Kidney capillary endothelial cell (primary cell): ENCODE data around the gene CNGA1.
"Not testable (repeated sequence)": the region's sequence is repeated elsewhere in the genome, so short reads cannot be mapped to it uniquely, and the experiment has no call there.

Experiments
- DNase-seq: peaks from one replicate; pipeline ENCODE4 v3.0.0-alpha.2; 2018; ENCODE audit warnings: low spot score

The CNGA1 gene

DNA sequence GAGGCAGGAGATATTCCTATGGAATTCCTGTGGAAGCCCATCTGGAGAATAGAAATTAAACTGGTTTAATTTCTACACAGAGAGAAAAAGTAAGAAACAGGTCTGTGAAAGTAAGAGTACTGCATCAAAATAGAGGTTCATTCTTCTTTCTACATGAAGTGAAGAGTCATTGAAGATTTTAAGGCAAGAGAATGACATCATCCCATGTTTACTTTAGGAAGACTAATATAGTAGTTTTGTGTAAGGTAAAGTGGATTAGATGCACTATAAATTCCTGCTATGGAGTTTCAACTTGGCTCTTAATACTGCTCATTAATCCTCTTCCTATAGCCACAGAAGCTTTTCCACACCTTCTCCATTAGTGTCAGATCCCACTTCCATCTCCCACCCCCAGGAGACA, 47.6 kb downstream of the CNGA1 start:
- DNase-seq, result no peak

DNA sequence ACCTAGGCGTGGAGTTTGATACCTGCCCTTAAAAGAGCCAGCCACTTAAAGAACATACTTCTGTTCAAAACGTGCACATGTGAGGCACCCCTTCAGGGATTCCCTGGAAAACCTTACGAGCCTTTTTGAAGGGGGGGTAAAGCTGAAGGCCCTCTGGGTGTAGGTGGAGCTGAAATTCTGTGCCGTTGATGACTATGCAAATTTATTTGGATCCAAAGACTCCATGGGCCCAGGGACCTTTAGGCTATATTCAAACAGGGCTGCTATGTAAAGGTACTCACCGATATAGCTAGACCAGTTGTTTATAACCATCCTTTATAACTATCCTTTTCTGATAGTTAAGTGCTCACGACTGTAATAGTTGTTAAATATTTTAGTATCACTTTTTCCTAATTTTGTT, 61.8 kb downstream of the CNGA1 start:
- no peak for DNase-seq

DNA sequence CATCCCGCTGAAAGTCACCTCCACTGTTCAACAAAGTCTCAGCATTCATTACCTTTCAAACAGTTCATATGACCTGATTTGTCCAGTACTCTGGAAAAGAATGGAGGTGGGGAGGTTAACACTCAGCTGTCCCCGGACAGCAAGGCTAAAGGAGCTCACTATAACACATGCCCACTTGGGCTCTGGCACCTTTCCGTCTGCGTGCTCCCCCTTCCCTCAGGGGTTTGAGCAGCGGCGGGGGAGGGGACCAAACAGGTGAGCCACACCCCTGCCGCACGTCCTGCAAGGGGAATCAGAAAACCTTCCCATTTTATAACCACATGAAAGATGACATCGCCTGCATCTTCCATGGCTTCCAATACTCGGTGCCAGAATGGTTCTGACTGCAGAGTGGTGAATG, 62.2 kb downstream of the CNGA1 start:
- no peak for DNase-seq

DNA sequence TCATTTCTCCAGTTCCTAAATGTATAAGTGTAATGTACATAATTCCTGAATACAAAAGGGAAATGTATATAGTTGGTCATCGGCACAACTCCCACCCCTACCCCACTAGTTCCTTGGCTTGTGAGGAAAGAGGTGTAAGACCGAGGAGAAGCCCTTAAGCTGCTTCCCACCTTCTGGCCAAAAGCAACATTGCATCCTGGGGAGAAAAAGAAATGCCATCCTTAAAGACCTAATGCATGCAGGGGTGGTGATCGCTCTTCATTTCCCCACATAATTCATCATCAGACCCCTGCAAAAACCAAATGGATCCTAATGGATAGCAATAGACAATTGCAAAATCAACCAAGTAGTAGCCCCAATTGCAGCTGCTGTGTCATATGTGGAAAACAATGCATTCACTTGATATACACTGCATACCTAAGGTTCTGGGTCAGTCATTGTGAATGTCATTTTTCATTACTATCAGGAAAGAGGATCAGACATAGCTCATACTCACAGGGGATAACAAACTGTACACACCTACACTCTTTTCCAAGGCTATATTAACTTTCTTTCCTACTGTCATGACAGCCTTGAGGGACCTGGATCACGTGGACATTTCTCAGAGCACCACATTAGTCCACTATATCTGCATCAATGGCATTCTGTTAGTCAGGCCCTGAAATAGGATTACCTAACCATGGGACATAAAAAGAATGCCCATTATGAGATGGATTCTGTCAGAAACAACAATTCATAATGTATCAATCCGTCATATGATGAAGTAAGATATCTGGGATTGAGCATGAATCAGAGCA, 70.4 kb downstream of the CNGA1 start:
- DNase-seq, result no peak

DNA sequence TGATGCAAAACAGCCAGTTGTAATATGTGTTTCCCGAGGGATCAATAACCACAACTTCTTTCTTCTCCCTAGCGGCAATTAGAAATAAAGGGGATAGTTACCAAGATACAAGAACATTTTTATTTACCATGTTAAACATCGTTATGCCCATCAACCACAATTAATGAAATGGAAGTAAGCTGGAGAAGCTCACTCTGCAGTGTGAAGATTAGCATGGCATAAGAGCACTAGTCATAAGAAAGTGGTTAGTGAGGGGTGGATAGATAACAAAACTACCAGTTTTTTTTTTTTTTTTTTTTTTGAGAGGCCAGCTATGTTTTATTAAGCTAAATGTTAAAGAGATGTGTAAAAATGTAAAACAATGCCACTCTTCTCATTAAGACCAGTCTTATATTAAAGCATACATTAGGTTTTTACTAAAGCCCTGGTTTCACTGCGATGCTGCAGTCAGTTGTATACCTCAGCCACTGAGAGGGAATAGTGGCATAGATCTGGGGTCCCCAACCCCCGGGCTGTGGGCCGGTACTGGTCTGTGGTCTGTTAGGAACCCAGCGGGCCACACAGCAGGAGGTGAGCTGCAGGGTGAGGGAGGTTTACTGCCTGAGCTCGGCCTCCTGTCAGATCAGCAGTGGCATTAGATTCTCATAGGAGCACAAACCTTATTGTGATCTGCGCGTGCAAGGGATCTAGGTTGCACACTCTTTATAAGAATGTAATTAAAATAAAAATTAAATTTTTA, 74.2 kb downstream of the CNGA1 start:
- DNase-seq, result no peak

DNA sequence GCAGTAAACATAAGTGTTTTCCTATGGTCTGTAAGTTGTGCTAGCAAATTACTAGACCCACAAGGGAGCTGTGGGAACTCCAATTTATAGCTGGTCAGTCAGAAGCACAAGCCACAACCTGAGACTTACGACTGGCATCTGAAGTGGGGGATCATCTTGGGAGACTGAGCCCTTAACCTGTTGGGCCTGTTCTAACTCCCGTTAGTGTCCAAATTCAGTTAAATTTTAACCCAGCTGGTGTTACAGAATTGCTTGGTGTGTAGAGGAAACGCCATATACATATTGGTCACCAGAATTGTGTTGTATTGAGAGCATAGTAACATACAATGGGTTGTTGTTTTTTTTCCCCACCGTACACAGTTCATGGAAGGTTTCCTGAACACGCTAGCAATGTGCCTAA, 77.0 kb downstream of the CNGA1 start:
- DNase-seq, result no peak

DNA sequence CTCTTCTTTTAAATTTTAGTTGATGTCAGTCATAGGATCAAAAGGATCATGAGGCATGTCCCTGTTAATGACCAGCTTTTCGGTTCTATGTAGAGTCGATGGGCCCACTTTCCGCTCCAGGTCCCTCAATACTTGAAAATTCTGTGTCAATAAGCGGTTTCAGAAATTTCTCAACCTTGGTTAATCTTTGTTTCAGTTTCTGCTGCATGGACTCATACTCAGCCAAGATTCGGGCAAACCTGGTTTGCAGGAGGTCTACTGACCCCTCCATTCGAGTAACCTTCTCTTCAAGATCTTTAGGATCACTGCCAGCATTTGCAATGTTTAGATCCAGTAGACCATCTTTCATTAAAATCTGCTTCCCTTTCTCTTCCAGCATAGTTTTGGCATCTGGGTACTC, 80.1 kb downstream of the CNGA1 start:
- no peak for DNase-seq

DNA sequence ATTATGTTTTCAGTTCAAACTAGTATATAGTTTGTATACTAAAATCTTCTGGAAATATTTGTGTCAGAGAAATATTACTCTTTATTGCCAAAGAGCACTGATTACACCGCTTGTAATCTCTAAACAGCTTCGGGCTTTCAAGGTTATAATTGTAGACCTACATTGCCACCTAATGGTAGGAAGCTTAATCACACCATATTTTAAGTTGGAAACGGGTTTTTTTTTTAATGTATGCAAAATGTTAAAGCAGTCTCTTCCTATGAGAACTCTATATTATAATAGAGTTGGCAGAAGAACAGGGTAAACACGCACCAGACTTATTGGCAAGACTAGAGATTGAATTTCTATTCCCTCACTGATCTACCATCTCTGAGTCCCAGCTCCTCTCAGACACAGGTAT, 82.6 kb downstream of the CNGA1 start:
- DNase-seq, result peak; percentile 59

DNA sequence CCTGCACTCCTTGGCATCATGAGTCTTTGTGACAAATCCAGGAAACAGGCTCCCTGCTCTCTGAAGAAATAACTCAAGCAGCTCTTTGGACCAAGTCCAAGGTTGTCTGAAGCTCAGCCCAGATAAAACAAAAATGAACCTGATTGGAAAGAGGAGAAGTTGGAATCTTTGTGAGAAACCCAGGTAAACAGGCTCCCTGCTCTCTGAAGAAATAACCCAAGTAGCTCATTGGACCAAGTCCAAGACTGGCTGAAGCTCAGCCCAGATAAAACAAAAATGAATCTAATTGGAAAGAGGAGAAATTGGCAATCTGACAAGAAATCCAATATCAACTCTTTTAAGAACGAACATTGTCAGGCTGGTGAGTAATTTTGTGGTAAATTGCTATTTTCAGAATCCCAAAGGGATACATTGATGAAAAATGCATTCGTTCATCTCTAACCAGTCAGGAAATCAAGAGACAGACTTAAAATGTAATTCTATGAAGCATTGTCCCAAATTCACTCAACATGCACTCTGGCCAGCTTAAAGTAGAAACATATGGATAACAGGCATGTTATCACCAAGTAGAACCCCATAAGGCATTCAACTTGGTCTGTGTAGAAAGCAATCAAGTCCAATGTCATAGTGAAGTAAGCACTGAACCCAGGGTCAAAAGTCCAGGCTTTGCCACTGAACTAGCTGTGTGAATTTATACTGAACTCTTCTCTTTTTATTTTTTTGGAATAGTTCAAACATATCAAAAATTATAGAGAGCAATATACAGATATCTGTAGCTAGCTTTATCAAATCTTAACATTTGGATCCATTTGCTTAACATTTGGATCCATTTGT, 85.3 kb downstream of the CNGA1 start:
- no peak for DNase-seq

DNA sequence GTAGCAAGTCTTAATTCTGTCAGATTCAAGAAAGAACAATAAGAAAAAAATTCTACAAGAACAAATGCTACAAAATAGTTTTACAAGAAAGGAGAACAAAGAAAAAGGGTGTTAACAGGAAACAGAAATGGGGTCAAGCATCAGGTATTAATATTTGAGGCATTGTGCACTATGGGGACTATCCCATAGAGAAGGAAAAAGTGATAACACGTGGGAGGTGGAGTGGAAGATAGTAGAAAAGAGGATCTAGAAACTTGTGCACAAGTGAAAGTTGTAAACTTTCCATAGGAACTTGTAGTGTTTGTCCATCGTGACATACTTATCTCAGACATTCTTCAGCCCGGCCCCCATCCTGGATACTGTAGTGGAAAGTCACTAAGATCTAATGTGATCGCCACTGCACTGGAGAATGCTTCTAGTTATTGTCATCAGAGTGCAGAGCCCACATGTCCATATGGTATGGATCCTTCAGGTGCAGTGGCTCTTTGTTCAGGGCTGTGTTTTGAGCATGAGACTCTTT, 86.7 kb downstream of the CNGA1 start:
- DNase-seq, result no peak

DNA sequence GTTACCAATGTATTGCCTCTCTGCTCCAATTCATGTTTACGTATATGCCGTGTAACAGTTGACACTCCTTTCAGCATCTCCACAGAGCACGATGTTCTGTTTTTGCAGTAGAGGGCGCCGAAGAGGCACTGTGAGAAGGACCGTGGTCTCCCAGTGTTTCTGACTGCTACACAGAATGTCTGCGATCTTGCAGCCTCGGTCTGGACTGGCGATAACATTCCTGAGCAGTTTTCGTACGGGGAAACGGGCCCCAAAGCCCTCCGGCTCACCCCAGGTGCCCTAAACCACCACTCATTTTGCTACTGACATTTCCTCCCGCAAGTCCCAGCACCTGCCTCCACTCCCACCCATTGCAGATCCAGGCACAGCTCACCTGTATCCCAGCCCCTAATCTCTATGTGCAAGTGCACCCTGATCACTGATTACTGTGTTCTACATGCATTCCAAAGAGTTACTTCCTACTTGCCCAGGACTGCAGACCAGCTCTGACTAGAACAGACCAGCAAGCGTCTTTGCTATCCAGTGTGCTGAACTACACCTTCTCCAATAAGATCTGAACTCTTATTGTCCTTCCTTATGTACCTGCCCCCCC, 89.7 kb downstream of the CNGA1 start:
- DNase-seq, result peak; percentile 53

DNA sequence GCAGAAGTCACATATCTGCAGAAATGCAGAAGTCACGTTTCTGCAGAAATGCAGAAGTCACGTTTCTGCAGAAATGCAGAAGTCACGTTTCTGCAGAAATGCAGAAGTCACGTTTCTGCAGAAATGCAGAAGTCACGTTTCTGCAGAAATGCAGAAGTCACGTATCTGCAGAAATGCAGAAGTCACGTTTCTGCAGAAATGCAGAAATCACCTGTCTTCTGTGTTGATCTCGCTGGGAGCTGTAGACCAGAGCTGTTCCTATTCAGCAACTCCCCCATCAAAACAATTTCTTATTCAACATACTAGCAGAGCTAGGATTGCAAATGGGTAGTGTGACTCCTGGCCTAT, 93.2 kb downstream of the CNGA1 start:
- DNase-seq, result not testable (repeated sequence)

DNA sequence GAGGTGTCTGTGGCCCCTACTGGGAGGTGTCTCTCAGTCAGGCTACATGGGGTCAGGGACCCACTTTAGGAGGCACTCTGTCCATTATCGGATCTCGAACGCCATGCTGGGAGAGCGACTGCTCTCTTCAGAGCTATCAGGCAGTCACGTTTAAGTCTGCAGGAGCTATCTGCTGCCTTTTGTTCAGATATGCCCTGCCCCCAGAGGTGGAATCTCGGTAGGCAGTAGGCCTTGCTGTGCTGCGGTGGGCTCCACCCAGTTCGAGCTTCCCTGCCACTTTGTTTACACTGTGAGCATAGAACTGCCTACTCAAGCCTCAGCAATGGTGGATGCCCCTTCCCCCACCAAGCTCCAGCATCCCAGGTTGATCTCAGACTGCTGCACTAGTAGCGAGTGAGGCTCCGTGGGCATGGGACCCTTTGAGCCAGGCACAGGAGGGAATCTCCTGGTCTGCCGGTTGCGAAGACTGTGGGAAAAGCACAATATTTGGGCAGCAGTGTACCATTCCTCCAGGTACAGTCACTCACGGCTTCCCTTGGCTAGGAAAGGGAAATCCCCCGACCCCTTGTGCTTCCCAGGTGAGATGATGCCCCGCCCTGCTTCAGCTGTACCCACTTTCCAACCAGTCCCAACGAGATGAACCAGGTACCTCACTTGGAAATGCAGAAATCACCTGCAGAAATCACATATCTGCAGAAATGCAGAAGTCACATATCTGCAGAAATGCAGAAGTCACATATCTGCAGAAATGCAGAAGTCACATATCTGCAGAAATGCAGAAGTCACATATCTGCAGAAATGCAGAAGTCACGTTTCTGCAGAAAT, 93.8 kb downstream of the CNGA1 start:
- DNase-seq, result not testable (repeated sequence)

DNA sequence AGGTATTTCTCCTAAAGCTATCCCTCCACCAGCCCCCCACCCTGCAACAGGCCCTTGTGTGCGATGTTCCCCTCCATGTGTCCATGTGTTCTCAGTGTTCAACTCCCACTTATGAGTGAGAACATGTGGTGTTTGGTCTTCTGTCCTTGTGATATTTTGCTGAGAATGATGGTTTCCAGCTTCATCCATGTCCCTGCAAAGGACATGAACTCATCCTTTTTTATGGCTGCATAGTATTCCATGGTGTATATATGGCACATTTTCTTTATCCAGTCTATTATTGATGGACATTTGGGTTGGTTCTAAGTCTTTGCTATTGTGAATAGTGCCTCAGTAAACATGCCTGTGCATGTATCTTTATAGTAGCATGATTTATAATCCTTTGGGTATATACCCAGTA, 99.3 kb downstream of the CNGA1 start:
- DNase-seq, result not testable (repeated sequence)

DNA sequence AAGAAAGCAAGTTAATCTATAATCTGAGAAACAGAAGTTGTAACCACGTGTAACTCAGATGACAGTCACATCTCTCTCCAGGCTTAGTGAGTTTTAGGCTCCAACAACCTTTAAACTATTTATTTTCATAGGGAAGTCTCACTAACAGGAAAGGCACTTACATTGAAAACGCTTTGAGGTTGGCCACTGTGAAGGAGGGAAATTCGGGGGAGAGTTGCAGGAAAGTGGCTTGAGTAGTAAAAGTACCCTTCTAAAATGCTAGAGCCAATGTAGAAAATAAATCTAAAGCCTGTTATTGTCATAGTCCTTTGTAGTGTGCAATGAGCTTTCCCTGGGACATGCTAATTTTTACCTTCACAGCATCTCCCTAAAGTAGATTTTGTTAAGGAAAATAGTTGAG, 101.1 kb downstream of the CNGA1 start:
- DNase-seq, result no peak

DNA sequence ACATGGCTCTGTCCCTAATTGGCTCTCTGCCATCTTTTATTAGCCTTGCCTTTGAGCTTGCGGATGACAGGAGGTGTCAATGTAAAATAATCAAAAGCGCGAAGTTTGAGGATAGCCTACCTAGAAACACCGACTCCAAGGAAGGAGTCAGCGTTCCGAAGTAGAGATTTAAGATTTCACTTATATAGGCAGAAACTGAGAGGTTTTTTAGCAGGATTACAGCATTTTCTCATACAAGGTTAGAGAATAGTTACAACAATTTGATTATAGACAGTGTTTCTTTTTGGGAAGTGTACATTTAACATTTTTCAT, 101.6 kb downstream of the CNGA1 start:
- DNase-seq, result no peak

DNA sequence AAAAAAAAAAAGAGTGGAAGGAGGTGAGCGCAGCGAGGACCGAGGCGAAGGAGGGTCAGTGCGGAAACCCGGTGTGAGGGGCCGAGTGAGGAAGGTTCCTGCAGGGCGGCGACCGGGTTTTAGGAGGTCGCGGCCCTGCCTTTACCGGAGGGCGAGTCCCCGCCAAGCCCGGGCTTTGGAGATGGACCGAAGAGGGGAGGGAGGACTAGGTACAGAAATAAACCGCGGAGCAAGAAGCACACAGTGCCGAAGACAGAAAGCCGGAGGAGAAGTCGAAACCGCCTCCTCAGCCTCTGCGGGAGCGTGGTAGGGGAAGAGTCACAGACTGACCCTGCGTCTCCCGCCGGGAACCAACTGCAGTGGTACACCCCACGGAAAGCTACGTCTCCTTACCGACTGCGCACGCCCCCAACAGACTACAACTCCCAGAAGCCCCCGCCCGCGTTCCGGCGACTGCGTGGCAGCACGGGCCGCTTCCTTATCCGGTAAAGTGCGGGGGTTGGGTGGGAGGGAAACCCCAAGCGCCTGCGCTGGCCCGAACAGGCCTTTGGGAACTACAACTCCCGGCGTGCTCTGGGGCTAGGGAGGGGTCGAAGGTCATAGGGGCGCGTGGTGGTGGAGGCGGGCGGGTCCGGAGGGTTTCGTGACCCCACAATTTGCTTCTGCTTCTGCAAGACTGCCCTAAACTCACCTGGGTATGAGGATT, 102.1 kb downstream of the CNGA1 start, which contains the start of gene NFXL1:
Gene NFXL1, minus strand, starts transcription at position 364 of the 706 bp plus-strand sequence. CDS start 380 bp downstream, outside the sequence.
- DNase-seq, result peak; percentile 87

DNA sequence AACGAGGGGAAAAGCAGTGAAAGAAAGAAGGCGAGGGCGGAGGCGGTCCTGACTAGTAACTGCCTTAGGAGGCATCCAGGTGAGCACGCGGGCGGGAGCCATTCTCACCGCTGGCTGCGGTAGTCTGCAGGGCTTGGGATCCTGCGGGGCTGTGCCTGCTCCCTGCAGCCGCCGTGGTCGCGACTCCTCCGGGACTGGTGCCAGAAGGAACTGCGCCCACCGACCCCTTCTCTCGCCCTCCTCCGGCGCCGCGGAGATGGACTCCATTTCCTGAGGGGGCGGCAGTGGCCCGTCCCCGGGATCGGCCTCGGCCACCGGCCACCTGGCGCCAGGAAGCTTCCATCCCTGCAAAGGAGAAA, 102.6 kb downstream of the CNGA1 start:
- no peak for DNase-seq

DNA sequence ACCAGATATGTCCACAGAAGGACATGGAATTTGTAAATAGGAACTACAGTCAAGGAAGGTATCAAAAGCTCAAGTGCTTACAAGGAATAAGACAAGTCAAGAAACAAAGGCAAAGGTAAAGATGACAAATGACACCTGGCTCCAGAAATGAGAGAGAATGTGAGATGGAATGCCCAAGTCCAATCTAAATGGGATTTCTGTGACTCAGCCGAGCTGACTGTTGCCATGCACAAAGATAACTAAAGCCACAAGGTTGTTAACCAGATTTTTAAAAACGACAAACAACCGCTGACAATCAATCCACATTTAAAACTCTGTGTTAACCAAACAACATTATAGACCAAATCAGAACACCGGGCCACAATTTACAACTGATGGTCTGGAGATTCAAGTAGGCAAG, 103.2 kb downstream of the CNGA1 start:
- no peak for DNase-seq

DNA sequence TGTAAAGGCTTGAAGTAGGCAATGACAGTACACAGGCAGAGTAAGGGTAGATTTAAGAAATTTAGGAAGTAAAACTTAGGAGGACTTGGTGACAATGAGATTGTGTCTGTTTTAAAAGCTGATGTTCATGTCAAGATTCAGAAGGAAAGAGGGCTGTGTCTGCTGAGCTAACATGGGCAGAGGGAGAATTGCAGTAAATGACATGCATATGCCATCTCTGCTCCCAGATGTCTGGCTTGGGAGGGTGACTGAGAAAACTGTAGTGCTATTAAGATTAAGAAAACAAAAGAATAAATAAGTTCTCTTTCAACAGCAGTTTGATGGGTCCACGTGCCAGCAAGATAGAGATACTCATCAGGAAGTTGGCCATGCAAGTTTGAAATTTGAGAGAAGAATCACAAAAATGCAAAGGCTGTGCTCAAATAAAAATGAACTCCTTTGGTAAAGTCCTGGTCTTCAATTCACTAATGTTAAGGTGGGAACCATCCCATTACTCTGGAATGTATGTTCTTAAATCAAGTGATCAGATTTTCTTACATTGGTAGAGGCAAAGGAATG, 109.3 kb downstream of the CNGA1 start:
- DNase-seq, result no peak
